HG02884 (cell line): ENCODE results near the gene DAPK2.
"Not testable (repeated sequence)": the region's sequence is repeated elsewhere in the genome, so short reads cannot be mapped to it uniquely, and the experiment has no call there.

Experiments
- ATAC-seq: cut with Tn5 transposase; IDR thresholded peaks from one replicate; pipeline ENCODE4 v1.9.1; 2021; ENCODE audit warnings: mild to moderate bottlenecking, moderate library complexity; ENCODE audit not compliant: unreplicated experiment

Gene DAPK2

DNA sequence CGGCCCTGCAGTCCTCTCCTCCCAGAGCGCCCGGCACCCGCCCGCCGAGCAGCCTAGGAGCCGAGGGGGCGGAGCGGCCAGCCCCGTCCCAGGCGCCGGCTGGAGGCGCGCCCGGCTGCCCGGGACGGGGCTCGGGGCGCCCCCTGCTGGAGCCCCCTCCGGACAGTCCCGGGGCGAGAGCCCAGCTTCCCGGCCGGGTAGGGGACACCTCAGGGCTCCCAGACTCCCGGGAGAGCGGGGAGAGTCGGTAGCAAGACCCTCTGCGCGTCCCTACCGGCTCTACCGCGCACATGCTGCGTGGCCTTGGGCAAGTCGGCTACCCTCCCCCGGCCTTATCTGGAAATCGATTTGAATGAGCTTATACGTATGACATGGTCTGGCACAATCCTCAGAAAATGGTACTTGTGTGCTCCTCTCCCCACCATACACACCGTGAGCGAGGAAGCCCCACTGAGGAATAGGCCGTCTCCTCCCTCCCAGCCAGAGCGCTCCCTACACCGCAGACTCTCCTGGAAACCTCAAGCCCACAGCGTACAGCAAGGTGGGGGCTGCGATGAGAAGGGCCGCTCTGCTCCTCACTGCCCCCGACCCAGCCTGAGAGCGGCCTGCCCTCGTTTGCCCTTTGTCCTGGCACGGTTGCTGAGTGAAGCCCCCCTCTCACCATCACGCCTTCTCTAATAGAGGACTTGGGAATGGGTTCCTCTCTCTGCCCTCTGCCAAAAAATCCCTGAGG lies at the start of gene DAPK2:
Gene DAPK2 (minus strand): TSS at position 65 of the 733 bp plus-strand sequence. CDS start 6,224 bp downstream, outside the sequence.
- ATAC-seq = no peak

GRCh38 chr15:64095431-64095794 lies 49.1 kb upstream of the DAPK2 start:
- no peak for ATAC-seq

DNA sequence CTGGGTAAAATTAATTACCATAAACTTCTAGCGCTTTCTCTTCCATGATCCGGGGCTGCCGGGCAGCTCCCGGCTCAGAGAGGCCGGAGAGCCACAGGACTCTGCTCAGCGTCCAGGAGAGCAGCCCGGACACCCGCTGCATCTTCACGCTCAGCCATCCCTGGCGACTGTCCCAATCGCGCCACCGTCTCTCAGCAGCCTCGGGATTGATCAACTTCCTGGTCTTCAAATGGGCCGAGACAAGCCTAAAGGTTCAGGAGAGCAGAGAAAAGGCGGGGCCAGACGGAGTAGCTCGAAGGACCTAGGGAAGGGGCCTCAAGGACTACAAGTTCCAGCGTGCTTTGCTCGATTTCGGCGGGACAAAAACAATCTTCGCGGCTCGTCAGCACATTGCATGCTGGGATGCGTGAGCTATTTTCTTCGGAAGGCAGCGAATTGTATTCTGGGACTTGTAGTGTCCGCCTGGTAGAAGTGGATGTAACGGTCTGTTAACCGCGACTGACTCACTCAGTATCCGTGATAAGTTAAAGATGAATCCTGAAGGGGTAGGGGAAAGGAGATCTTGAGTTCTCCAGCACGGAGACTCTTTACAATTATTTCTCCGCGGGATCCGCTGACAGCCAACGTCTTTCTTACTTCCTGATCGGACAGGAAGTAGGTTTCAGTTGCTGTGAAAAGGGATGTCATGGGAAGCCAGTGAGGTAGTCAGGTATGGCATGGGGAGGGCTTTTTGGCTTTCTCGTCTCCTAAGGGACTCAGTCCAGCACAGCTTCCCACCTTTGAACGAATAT lies 47.5 kb upstream of the DAPK2 start, which contains the start of gene CIAO2A:
Gene CIAO2A (minus strand): TSS at position 212 of the 791 bp plus-strand sequence. CDS start 70 bp downstream, at position 142.
- peak; percentile 48 for ATAC-seq

DNA sequence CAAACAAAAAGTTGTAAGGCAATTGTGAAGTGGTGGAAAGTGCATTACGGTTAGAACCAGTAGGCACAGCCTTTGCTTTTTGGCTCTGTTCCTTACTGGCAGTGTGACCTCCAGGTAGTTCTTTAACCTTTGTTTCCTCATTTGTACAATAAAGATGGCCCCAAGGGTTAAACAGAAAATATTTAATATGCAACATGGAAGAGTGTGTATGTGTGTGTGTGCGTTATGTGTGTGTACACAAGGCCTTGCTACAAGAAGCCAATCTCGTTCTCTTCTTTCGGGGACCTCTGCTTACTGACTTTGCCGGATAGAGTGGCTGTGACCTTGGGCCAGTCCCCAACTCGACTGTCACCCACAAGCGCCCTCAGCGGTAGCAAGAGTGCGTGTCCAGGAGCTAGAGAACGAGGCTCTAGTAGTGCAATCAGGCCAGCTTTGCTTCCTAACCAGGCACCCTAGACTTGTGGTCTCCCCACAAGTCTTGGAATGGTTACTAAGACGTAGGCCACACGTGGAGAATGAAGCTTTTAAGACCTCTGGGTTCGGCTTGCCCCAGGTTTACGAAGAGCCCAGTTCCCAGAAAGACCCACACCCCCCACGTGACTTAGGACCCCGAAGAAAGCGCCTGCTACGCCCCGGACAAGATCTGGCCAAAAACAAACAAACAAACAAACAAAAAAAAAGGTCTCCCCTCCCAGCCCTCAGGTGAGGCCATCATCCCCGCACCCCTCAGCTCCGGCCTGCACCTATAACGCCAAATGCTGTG lies 46.8 kb upstream of the DAPK2 start:
- peak; percentile 7 for ATAC-seq

GRCh38 chr15:64092075-64092820 lies 46.0 kb upstream of the DAPK2 start:
- ATAC-seq = no peak

DNA sequence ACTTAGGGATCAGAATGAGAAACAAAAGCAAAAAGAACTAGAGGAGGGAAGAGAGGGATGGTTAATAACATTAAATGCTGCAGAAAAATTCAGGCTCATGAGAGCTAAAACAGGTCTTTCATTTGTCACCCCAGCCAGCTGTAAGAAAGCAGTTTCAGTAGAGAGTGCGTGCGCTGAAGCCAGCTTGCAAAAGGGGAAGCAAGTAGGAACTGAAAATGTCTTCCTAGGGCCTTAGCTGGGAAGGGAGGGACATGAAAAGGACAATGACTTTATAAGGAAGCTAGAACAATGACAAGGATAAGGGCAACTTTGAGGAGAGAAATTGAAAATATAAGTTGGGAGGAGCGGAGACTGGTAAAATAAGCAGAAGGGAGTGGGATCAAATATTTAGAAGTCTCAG lies 44.2 kb upstream of the DAPK2 start:
- ATAC-seq = no peak

DNA sequence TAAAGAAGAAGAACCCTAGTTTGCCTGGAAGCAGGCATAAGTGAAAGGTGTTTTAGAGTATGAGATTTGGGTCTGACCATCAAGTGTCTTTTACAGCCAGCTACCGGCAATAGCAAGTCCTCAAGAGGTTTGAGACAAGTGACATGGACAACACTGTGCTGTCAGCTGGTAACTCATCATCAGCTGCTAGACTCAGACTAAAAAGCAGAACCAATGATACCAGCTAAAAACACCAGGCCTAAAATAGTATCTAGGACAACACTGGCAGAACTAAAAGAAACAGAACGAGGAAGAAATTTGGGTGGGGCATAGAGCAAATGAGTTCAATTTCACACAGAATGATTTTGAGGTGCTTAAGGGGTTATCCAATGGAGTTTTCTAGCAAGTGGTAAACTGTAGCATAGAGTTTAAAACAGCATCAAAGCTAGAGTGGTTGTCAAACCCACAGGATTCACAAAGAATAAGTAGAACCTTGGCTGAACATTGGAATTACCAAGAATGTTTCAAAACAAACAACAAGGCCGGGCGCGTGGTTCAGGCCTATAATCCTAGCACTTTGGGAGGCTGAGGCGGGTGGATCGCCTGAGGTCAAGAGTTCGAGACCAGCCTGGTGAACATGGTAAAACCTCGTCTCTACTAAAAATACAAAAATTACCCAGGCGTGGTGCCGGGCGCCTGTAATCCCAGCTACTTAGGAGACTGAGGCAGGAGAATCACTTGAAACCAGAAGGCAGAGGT lies 43.4 kb upstream of the DAPK2 start:
- no peak for ATAC-seq

GRCh38 chr15:64082757-64083156 lies 36.5 kb upstream of the DAPK2 start:
- no peak for ATAC-seq

DNA sequence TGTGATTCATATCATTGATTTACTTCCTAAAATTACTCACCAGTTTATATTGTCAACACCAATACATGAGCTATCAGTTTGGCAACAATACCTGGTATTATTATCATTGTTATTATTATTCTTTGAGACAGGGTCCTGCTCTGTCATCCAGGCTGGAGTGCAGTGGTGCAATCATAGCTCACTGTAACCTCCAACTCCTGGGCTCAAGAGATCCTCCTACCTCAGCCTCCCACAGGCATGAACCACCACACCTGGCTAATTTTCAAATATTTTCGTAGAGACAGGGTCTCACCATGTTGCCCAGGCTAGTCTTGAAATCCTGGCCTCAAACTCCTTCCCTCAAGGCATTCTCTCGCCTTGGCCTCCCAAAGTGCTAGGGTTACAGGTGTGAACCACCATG lies 27.2 kb upstream of the DAPK2 start:
- ATAC-seq = not testable (repeated sequence)

GRCh38 chr15:64072812-64073211 lies 26.5 kb upstream of the DAPK2 start:
- no peak for ATAC-seq

DNA sequence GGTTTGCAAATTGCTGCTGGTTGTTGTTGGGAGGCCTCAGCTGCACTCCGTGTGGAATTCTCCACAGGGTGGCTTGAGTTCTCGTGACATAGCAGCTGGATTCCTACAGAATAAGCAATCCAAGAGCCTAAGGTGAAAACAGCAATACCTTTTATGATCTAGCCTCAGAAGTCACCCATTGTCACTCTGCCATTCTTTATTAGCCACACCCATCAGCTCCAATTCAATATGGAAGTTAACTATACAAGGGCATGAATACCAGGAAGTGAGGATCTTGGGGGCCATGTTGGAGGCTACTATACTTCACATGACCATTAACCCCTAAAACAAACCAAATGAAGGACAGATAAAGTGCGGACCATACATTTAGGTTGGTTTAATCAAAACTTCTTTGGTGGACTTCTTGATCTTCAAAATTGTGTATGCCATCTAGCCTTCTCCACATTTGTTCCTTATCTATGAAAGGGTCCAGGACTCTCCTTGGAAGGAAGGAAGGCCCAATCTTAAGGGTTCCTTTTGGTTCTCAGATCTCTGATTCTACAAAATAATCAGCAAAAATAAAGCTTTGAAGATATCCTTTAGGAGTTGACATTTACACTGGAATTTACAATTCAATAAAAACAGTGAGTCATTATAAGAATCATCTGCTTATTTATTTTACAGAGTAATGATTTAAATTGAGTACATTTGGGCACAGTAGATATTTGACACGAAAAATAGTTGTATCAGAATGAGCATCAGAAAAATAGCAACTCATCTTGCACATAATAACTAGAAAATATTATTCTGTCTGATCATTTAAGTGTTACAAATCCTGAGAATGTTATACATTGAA lies 25.9 kb upstream of the DAPK2 start:
- no peak for ATAC-seq

- no peak for ATAC-seq
These were observed 24.9 kb upstream of the DAPK2 start for GRCh38 chr15:64070965-64071851.

DNA sequence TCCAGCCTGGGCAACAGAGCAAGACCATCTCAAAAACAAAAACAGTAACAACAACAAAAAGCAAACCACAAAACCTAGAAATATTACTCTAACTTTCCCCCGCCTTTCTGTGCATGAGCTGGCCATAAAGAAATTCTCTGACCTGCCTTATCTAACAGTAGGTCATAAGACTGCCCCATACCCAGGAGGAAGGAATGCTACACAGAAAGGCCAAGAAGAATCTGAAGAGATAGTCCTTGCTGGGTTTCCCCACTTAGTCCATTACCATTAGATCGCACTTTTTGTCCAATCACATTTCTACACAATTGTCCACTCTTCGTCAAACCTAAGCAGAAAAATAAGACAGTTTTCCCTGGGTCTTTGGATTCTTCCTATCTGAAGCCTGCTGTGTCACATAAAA lies 23.8 kb upstream of the DAPK2 start:
- ATAC-seq = no peak

- ATAC-seq = no peak
These were observed 21.8 kb upstream of the DAPK2 start for GRCh38 chr15:64068133-64068532.

- no peak for ATAC-seq
These were observed 21.3 kb upstream of the DAPK2 start for GRCh38 chr15:64067564-64068030.

DNA sequence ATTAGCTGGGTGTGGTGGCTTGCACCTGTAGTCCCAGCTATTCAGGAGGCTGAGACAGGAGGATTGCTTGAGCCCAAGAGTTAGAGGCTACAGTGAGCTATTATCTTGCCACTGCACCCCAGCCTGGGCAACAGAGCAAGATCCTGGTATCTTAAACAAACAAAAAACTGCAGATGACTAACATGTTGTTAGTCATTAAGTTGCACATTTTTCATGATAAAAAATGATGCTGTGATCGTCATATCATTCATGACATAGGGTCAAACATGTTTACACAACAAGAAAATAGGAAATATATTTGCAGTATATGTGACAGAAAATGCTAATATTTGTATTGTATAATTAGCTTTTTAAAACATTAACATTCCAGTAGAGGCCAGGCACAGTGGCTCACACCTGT lies 20.2 kb upstream of the DAPK2 start:
- no peak for ATAC-seq

- ATAC-seq = no peak
These were observed 14.4 kb upstream of the DAPK2 start for GRCh38 chr15:64060716-64061115.

- not testable (repeated sequence) for ATAC-seq
These were observed 12.8 kb upstream of the DAPK2 start for GRCh38 chr15:64059104-64059503.
